Choroid plexus epithelial cell (primary cell): ENCODE results near the gene FAM32A.

Source experiments
- DNase-seq: peaks from one replicate; pipeline ENCODE4 v3.0.0-alpha.2; 2010; ENCODE audit warnings: low read depth
- H3K4me3 ChIP-seq: 2 replicates; pipeline ENCODE4 v1.5.1; 2011; ENCODE audit warnings: low read depth, mild to moderate bottlenecking, control low read depth, low read length, moderate library complexity
- TF ChIP-seq, protein P1 (sequence below): conservative IDR thresholded peaks from 2 replicates; pipeline ENCODE4 v1.5.1; 2011; ENCODE audit warnings: low read depth, mild to moderate bottlenecking, control low read depth, inconsistent platforms, low read length, moderate library complexity

FAM32A gene

DNA sequence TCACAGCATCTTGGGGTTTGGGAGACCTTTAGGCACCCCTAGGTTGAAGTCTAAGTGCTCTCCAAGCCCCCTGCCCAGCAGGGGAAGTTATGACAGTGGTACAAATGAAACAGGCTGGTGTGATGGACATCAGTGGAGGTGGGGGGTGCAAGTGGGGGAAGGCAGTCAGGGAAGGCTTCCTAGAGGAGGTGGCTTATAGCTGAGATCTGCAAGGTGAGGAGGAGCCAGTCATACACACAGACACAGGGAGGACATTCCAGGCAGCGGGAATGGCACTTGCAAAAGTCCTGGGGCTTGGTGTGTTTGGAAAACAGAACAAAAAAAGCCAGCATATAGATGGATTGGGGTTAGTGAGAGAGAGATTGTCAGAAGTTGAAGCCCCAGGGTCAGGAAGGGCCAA is 30.1 kb upstream of the FAM32A start:
- DNase-seq = no peak
- no peak overlapping the region for H3K4me3 ChIP-seq
- TF ChIP-seq, protein P1, sequence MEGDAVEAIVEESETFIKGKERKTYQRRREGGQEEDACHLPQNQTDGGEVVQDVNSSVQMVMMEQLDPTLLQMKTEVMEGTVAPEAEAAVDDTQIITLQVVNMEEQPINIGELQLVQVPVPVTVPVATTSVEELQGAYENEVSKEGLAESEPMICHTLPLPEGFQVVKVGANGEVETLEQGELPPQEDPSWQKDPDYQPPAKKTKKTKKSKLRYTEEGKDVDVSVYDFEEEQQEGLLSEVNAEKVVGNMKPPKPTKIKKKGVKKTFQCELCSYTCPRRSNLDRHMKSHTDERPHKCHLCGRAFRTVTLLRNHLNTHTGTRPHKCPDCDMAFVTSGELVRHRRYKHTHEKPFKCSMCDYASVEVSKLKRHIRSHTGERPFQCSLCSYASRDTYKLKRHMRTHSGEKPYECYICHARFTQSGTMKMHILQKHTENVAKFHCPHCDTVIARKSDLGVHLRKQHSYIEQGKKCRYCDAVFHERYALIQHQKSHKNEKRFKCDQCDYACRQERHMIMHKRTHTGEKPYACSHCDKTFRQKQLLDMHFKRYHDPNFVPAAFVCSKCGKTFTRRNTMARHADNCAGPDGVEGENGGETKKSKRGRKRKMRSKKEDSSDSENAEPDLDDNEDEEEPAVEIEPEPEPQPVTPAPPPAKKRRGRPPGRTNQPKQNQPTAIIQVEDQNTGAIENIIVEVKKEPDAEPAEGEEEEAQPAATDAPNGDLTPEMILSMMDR = no peak

DNA sequence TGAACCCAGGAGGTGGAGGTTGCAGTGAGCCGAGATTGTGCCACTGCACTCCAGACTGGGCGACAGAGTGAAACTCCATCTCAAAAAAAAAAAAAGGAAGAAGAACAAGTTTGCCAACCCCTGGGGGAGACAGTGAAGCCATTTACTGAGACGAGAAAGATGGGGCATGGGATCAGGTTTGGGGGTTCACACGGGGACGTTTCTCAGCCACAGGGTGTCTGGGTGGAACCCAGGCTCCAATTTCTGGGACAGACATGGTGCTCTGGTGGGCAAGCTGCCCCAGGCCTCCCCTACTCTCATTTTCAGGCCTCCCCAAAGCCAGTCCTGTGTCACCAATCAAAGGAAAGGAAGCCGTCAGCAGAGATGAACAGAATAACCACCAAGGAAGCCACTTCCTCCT is 28.3 kb upstream of the FAM32A start:
- H3K4me3 ChIP-seq = no peak overlapping the region

DNA sequence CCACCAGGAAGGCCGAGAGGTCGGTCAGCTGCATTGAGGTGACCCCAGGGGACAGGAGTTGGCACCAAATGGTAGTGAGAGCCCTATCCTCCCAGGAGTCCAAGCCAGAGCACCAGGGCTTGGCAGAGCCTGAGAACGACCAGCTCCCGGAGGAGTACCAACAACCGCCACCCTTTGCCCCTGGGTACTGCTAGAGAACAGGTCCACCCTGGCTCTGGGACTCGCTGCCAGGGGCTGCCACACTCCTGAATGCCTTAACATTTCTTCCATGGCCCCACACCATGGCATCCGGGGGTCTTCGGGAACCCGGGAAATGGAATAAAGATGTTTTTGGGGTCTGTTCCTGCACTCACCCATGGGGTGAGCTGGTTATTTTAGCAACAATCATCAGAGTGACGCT is 27.6 kb upstream of the FAM32A start:
- TF ChIP-seq, protein P1 = no peak
- no peak overlapping the region for H3K4me3 ChIP-seq
- DNase-seq = no peak

More for the DNA sequence above, 28.3 kb upstream of the FAM32A start:
- TF ChIP-seq, protein P1 = no peak
- no peak for DNase-seq

DNA sequence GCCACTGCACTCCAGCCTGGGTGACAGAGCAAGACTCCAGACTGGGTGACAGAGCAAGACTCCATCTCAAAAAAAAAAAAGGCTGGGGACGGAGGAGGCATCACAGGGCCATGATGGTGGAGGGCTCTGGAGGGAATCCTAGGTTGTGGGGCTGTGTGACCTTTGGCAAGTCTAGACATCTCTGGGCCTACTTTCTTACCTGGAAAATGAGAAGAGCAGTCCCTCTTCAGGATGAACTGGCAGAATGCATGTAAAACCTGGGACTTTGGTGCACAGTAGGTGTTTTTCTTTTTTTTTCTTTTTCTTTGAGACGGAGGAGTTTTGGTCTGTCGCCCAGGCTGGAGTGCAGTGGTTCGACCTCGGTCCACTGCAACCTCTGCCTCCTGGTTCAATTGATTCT is 25.6 kb upstream of the FAM32A start:
- no peak overlapping the region for H3K4me3 ChIP-seq
- TF ChIP-seq, protein P1 = no peak
- DNase-seq = no peak

DNA sequence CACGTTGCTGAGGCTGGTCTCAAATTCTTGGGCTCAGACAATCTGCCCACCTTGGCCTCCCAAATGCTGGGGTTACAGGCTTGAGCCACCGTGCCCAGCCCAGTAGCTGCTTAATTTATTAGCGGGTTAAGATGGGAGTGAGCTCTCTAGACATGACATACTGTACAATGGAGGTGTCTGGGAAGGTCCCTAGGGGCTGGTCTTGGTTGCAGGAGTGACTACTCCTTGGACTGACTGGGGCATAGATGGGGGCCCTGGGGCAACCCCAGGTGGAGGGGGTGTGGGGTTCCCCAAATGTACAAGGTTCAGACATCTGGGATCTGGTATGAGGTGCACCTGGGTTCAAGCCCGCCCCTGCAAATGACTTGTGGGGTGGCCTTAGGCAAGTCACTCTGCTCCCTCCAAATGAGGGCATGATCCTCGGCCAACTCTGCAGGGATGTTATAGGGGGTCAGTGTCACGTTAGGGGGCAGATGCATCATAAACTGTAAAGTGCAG is 24.7 kb upstream of the FAM32A start:
- H3K4me3 ChIP-seq = no peak overlapping the region
- no peak for DNase-seq
- TF ChIP-seq, protein P1 = no peak

DNA sequence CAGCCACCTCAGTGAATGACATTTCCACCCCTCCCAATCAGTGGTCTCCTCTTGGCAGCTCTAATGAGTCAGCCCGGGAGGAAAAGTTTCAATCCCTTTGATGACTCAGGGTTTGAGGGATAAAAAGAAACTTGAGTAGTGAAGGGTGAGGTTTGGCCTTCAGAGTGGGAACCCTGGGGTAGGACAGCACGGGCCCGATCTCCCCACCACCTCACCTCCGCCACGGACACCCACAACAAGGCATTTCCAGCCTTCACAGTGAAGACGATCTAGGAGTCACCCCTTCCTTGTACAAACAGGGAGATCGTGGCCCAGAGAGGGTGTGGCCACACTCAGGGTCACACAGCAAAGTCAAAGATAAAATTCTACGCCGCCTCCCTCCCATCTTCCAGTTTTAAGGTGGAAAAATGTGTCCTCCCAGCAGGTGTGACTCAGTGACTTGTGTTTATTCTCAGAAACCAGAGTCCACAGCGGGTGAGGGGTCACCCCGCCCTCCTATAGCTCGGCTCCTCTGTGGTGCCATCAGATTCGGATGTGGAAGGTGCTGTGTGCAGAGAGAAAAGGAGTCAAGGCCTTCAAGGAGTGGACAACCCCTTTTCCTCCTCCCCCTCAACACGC is 24.2 kb upstream of the FAM32A start:
- TF ChIP-seq, protein P1 = no peak
- peak; percentile 64 for DNase-seq
- no peak overlapping the region for H3K4me3 ChIP-seq

DNA sequence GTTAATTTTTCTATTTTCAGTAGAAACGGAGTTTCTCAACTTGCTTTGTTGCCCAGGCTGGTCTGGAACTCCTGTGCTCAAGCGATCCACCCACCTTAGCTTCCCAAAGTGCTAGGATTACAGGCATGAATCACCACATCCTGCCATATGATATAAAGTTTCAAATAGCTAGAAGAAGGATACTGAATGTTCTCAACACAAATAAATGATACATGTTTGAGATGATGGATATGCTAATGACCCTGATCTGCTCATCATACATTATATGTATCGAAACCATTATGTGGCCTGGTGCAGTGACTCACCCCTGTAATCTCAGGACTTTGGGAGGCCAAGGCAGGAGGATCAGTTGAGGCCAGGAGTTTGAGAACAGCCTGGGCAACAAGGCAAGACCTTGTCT is 23.4 kb upstream of the FAM32A start:
- peak; percentile 83 for DNase-seq
- TF ChIP-seq, protein P1 = no peak
- H3K4me3 ChIP-seq = no peak overlapping the region
